Activated CD4-positive, alpha-beta T cell treated with anti-CD3 and anti-CD28 coated beads for 36 hours (primary cell): Measurements from ENCODE around the gene ADCY1. TPM values are rescaled to one million over a fixed set of nuclear protein-coding genes. Genes with fewer than 3 reads are reported as not detected.

ENCODE experiments used
- ATAC-seq: fragments of 200-7000 bp; cut with Tn5 transposase; one replicate; pipeline ENCODE4 v1.10.0; 2021; ENCODE audit warnings: mild to moderate bottlenecking, moderate library complexity
- CTCF ChIA-PET: fragments of 350-600 bp; sonication (Branson Sonifier 250); formaldehyde crosslinking; loops from one replicate; lab custom pipeline; 2021; ENCODE audit warnings: antibody characterized with exemption; lab: Charles Lee
- POLR2A ChIA-PET: fragments of 350-600 bp; sonication (Branson Sonifier 250); formaldehyde crosslinking; loops from one replicate; lab custom pipeline; 2021; ENCODE audit warnings: antibody characterized with exemption, inconsistent platforms; lab: Charles Lee
- DNase-seq: peaks from one replicate; pipeline ENCODE4 v3.0.0-alpha.2; 2020
- H3K27ac Mint-ChIP-seq: one replicate; pipeline ENCODE4 v1.8.0; 2021; ENCODE audit warnings: mixed read lengths
- H3K27me3 Mint-ChIP-seq: one replicate; pipeline ENCODE4 v1.8.0; 2021; ENCODE audit warnings: mixed read lengths
- H3K36me3 Mint-ChIP-seq: one replicate; pipeline ENCODE4 v1.8.0; 2021; ENCODE audit warnings: low read depth, mixed read lengths
- H3K4me1 Mint-ChIP-seq: one replicate; pipeline ENCODE4 v1.8.0; 2021; ENCODE audit warnings: mixed read lengths
- H3K4me3 Mint-ChIP-seq: one replicate; pipeline ENCODE4 v1.8.0; 2021; ENCODE audit warnings: mild to moderate bottlenecking, moderate library complexity, mixed read lengths
- H3K9me3 Mint-ChIP-seq: one replicate; pipeline ENCODE4 v1.8.0; 2021; ENCODE audit warnings: low read depth, mixed read lengths
- intact Hi-C, 2 experiments: fragments of 100-400 bp; cut with DNase I in 1 of 2; cut with micrococcal nuclease in 1 of 2; formaldehyde crosslinking; loops; one replicate each; pipeline versions ENCODE4 v1.14.2 to v1.15.1; 2022 to 2024; cut with DNase I, micrococcal nuclease
- total RNA-seq, 2 experiments: library from RNA; stranded (reverse); gene quantifications; one replicate each; pipeline ENCODE4 v1.2.3, GENCODE V29; 2021

ADCY1 gene
- total RNA-seq, 2 experiments from 2014 or later: 0.82 to 1.2 TPM

GRCh38 chr7:45697576-45698136, 123.5 kb downstream of the ADCY1 start:
- CTCF ChIA-PET: interaction anchor here (0.7 to 1.2 kb wide), 2 partner anchors 9 to 33 kb away, joined by 4 read pairs; no protein-coding TSS in a partner anchor
- Mint-ChIP-seq H3K27ac (no peak overlapping the region), H3K9me3 (no peaks in the 10 kb centered on the region), H3K4me3 (no peak overlapping the region), H3K4me1 (no peaks in the 10 kb centered on the region), H3K36me3 (no peaks in the 10 kb centered on the region), H3K27me3 (peaks cover 2% of the 10 kb centered on the region)
- no peak for DNase-seq
- intact Hi-C loops: no loop called here
- no peak for ATAC-seq
- POLR2A ChIA-PET: no interaction called here

- CTCF ChIA-PET: no interaction called here
- DNase-seq: no peak
- intact Hi-C loops: no loop called here
- H3K4me3 Mint-ChIP-seq: no peak overlapping the region
- no peaks in the 10 kb centered on the region for H3K4me1 Mint-ChIP-seq
- H3K36me3 Mint-ChIP-seq: no peaks in the 10 kb centered on the region
- no peaks in the 10 kb centered on the region for H3K9me3 Mint-ChIP-seq
- ATAC-seq: no peak
- H3K27ac Mint-ChIP-seq: no peak overlapping the region
- H3K27me3 Mint-ChIP-seq: peaks cover 6% of the 10 kb centered on the region
- POLR2A ChIA-PET: no interaction called here
Observed at GRCh38 chr7:45698303-45699014, 124.3 kb downstream of the ADCY1 start.

GRCh38 chr7:45699015-45699309, 124.8 kb downstream of the ADCY1 start:
- DNase-seq (no peak), ATAC-seq (no peak)
- Mint-ChIP-seq H3K4me3 (no peak overlapping the region), H3K4me1 (no peaks in the 10 kb centered on the region), H3K27me3 (peaks cover 8% of the 10 kb centered on the region), H3K27ac (no peak overlapping the region), H3K9me3 (no peaks in the 10 kb centered on the region), H3K36me3 (no peaks in the 10 kb centered on the region)
- intact Hi-C loops: no loop called here
- ChIA-PET CTCF (no interaction called here), POLR2A (no interaction called here)

- DNase-seq (no peak), ATAC-seq (no peak)
- ChIA-PET POLR2A (no interaction called here), CTCF (no interaction called here)
- Mint-ChIP-seq H3K27me3 (peaks cover 8% of the 10 kb centered on the region), H3K27ac (no peak overlapping the region), H3K9me3 (no peaks in the 10 kb centered on the region), H3K36me3 (no peaks in the 10 kb centered on the region), H3K4me3 (no peak overlapping the region), H3K4me1 (no peaks in the 10 kb centered on the region)
- intact Hi-C loops: no loop called here
Observed at GRCh38 chr7:45699726-45700390, 125.7 kb downstream of the ADCY1 start.

- Mint-ChIP-seq H3K27me3 (peaks cover 9% of the 10 kb centered on the region), H3K4me1 (no peaks in the 10 kb centered on the region), H3K27ac (no peak overlapping the region), H3K36me3 (no peaks in the 10 kb centered on the region), H3K4me3 (no peak overlapping the region), H3K9me3 (no peaks in the 10 kb centered on the region)
- POLR2A ChIA-PET: no interaction called here
- intact Hi-C loops: no loop called here
- CTCF ChIA-PET: no interaction called here
- ATAC-seq (no peak), DNase-seq (no peak)
Observed at GRCh38 chr7:45700556-45700955, 126.4 kb downstream of the ADCY1 start.

GRCh38 chr7:45701701-45702510, 127.7 kb downstream of the ADCY1 start:
- Mint-ChIP-seq H3K27me3 (peaks cover 10% of the 10 kb centered on the region), H3K27ac (no peak overlapping the region), H3K36me3 (no peaks in the 10 kb centered on the region), H3K4me1 (no peaks in the 10 kb centered on the region), H3K4me3 (no peak overlapping the region), H3K9me3 (no peaks in the 10 kb centered on the region)
- ATAC-seq (no peak), DNase-seq (no peak)
- ChIA-PET CTCF (no interaction called here), POLR2A (no interaction called here)
- intact Hi-C loops: no loop called here

GRCh38 chr7:45702751-45703150, 128.6 kb downstream of the ADCY1 start:
- no peak for DNase-seq
- Mint-ChIP-seq H3K9me3 (no peaks in the 10 kb centered on the region), H3K27me3 (peaks cover 10% of the 10 kb centered on the region), H3K36me3 (no peaks in the 10 kb centered on the region), H3K4me1 (no peaks in the 10 kb centered on the region), H3K27ac (no peak overlapping the region), H3K4me3 (no peak overlapping the region)
- POLR2A ChIA-PET: no interaction called here
- CTCF ChIA-PET: no interaction called here
- no peak for ATAC-seq
- intact Hi-C loops: no loop called here

- Mint-ChIP-seq H3K27me3 (peaks cover 10% of the 10 kb centered on the region), H3K9me3 (no peaks in the 10 kb centered on the region), H3K36me3 (no peaks in the 10 kb centered on the region), H3K4me1 (no peaks in the 10 kb centered on the region), H3K4me3 (no peak overlapping the region), H3K27ac (no peak overlapping the region)
- ATAC-seq (no peak), DNase-seq (no peak)
- ChIA-PET POLR2A (no interaction called here), CTCF (no interaction called here)
- intact Hi-C loops: no loop called here
Observed at GRCh38 chr7:45703373-45703821, 129.2 kb downstream of the ADCY1 start.

GRCh38 chr7:45703911-45704682, 129.9 kb downstream of the ADCY1 start:
- H3K9me3 Mint-ChIP-seq: no peaks in the 10 kb centered on the region
- H3K4me1 Mint-ChIP-seq: no peaks in the 10 kb centered on the region
- POLR2A ChIA-PET: no interaction called here

GRCh38 chr7:45704683-45705016, 130.5 kb downstream of the ADCY1 start:
- Mint-ChIP-seq H3K9me3 (no peaks in the 10 kb centered on the region), H3K4me3 (no peak overlapping the region), H3K27me3 (peaks cover 10% of the 10 kb centered on the region), H3K27ac (no peak overlapping the region), H3K36me3 (no peaks in the 10 kb centered on the region), H3K4me1 (no peaks in the 10 kb centered on the region)
- CTCF ChIA-PET: no interaction called here
- DNase-seq: no peak
- intact Hi-C loops: no loop called here
- POLR2A ChIA-PET: no interaction called here
- ATAC-seq: no peak

More at GRCh38 chr7:45703911-45704682, 129.9 kb downstream of the ADCY1 start:
- DNase-seq (no peak), ATAC-seq (no peak)
- H3K36me3 Mint-ChIP-seq: no peaks in the 10 kb centered on the region
- CTCF ChIA-PET: no interaction called here
- H3K4me3 Mint-ChIP-seq: no peak overlapping the region
- H3K27me3 Mint-ChIP-seq: peaks cover 10% of the 10 kb centered on the region
- intact Hi-C loops: no loop called here
- no peak overlapping the region for H3K27ac Mint-ChIP-seq
